SU-DHL-6 (cell line): ENCODE measurements around the gene VAMP5.

ENCODE experiments used
- H2AFZ ChIP-seq: fragments of 200-600 bp; sonication (generic); 2 replicates; pipeline ENCODE4 v1.6.1; 2014; ENCODE audit warnings: low read depth, mild to moderate bottlenecking, moderate library complexity, mixed read lengths, antibody characterized with exemption, low read length; ENCODE audit not compliant: severe bottlenecking
- H3F3A ChIP-seq: fragments of 200-600 bp; shearing (Covaris generic); 2 replicates; pipeline ENCODE4 v1.6.0; 2016; ENCODE audit warnings: antibody characterized with exemption, mild to moderate bottlenecking; ENCODE audit not compliant: insufficient read depth
- H3K27ac ChIP-seq: fragments of 200-600 bp; sonication (generic); 2 replicates; pipeline ENCODE4 v1.5.1; 2016; ENCODE audit warnings: low read depth, mild to moderate bottlenecking, low read length, moderate library complexity, mixed read lengths
- H3K27me3 ChIP-seq: fragments of 200-600 bp; sonication (generic), shearing (Covaris generic); 2 replicates; pipeline ENCODE4 v1.6.0; 2014; ENCODE audit warnings: mild to moderate bottlenecking, low read length
- H3K36me3 ChIP-seq: fragments of 200-600 bp; sonication (generic); 2 replicates; pipeline ENCODE4 v1.6.1; 2014; ENCODE audit warnings: mild to moderate bottlenecking, low read length, mixed read lengths
- H3K4me2 ChIP-seq: fragments of 300-600, 200-600 bp; shearing (Covaris generic), sonication (generic); 2 replicates; pipeline ENCODE4 v1.6.0; 2014; ENCODE audit warnings: low read length, low read depth, mild to moderate bottlenecking; ENCODE audit not compliant: poor library complexity, severe bottlenecking
- H3K4me3 ChIP-seq: fragments of 200-600 bp; sonication (generic); 2 replicates; pipeline ENCODE4 v1.5.1; 2014; ENCODE audit warnings: antibody characterized with exemption, low read length, mild to moderate bottlenecking, mixed read lengths; ENCODE audit not compliant: insufficient read depth, poor library complexity, severe bottlenecking
- H3K79me2 ChIP-seq: fragments of 200-600 bp; sonication (generic); 2 replicates; pipeline ENCODE4 v1.6.1; 2014; ENCODE audit warnings: mild to moderate bottlenecking, low read length, moderate library complexity; ENCODE audit not compliant: insufficient read depth
- H3K9ac ChIP-seq: fragments of 200-600 bp; sonication (generic); 2 replicates; pipeline ENCODE4 v1.7.0; 2014; ENCODE audit warnings: mild to moderate bottlenecking, low read length
- H3K9me2 ChIP-seq: fragments of 200-600 bp; sonication (generic); replicated peaks from 2 replicates; pipeline ENCODE4 v1.6.1; 2014; ENCODE audit warnings: low read length; ENCODE audit not compliant: insufficient read depth
- H3K9me3 ChIP-seq: fragments of 200-600 bp; sonication (generic); 2 replicates; pipeline ENCODE4 v1.6.1; 2014; ENCODE audit warnings: low read length, mixed read lengths; ENCODE audit not compliant: insufficient read depth
- H4K20me1 ChIP-seq: fragments of 200-600 bp; sonication (generic); 2 replicates; pipeline ENCODE4 v1.6.1; 2014; ENCODE audit warnings: low read depth, mild to moderate bottlenecking, antibody characterized with exemption, low read length, moderate library complexity, mixed read lengths
- CTCF ChIP-seq: fragments of 200-600 bp; sonication (generic); IDR thresholded peaks from one replicate; pipeline ENCODE4 v1.5.1; 2017; ENCODE audit warnings: antibody characterized with exemption, mild to moderate bottlenecking, low read length, moderate library complexity; ENCODE audit not compliant: insufficient read depth, poor library complexity, severe bottlenecking
- EZH2phosphoT487 ChIP-seq: fragments of 200-600 bp; sonication (generic), shearing (Covaris generic); conservative IDR thresholded peaks from 2 replicates; pipeline ENCODE4 v1.6.1; 2018; ENCODE audit warnings: mild to moderate bottlenecking, antibody characterized with exemption, low read length, moderate library complexity, mixed read lengths

VAMP5 gene

GRCh38 chr2:85604568-85605339 is 20.5 kb downstream of the VAMP5 start:
- Histone ChIP-seq H3K27me3 (no peaks in the 10 kb centered on the region), H3K9me2 (no peaks in the 10 kb centered on the region), H3K4me2 (no peak overlapping the region), H3F3A (no peaks in the 10 kb centered on the region), H3K9me3 (no peaks in the 10 kb centered on the region), H3K79me2 (no peaks in the 10 kb centered on the region), H3K36me3 (no peaks in the 10 kb centered on the region), H3K4me3 (no peak overlapping the region), H3K9ac (no peak overlapping the region), H3K27ac (no peak overlapping the region), H2AFZ (no peak overlapping the region), H4K20me1 (no peaks in the 10 kb centered on the region)
- TF ChIP-seq CTCF (no peak), EZH2phosphoT487 (no peak)

- H4K20me1 ChIP-seq = no peaks in the 10 kb centered on the region
- H3F3A ChIP-seq = no peaks in the 10 kb centered on the region
- H3K27me3 ChIP-seq = no peaks in the 10 kb centered on the region
- no peak overlapping the region for H2AFZ ChIP-seq
- H3K27ac ChIP-seq = no peak overlapping the region
- H3K9ac ChIP-seq = no peak overlapping the region
- TF ChIP-seq CTCF (no peak), EZH2phosphoT487 (no peak)
- no peaks in the 10 kb centered on the region for H3K36me3 ChIP-seq
- H3K4me2 ChIP-seq = no peak overlapping the region
- H3K9me2 ChIP-seq = no peaks in the 10 kb centered on the region
- no peak overlapping the region for H3K4me3 ChIP-seq
- H3K9me3 ChIP-seq = no peaks in the 10 kb centered on the region
- no peaks in the 10 kb centered on the region; the same call in 1 of the 2 replicates for H3K79me2 ChIP-seq
Measured at GRCh38 chr2:85605406-85606115, 21.3 kb downstream of the VAMP5 start.

DNA sequence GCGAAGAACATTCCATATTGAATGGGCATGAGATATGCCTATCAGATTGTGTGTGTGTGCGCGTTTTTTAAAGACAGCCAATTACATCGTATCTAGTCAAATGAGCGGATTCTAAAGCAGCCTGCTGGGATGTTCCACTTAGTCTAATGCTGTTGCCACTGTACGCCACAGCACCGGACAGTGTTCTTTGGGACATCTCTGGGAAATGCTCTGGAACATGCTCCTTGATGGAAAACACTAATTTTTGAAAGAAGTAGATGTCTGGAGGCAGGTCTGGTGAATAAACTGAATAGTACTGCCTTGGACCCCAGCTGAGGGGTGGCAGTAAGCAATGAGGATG is 21.9 kb downstream of the VAMP5 start:
- Histone ChIP-seq H3F3A (no peaks in the 10 kb centered on the region), H3K9me2 (no peaks in the 10 kb centered on the region), H3K36me3 (no peaks in the 10 kb centered on the region), H3K79me2 (peaks cover 1% of the 10 kb centered on the region), H3K4me2 (no peak overlapping the region), H3K27me3 (no peaks in the 10 kb centered on the region), H3K9ac (no peak overlapping the region), H3K4me3 (no peak overlapping the region), H2AFZ (no peak overlapping the region), H3K9me3 (no peaks in the 10 kb centered on the region), H3K27ac (no peak overlapping the region), H4K20me1 (no peaks in the 10 kb centered on the region)
- TF ChIP-seq EZH2phosphoT487 = no peak
- TF ChIP-seq CTCF = no peak
